ENCODE measurements around the gene SORCS1.

Gene SORCS1

DNA sequence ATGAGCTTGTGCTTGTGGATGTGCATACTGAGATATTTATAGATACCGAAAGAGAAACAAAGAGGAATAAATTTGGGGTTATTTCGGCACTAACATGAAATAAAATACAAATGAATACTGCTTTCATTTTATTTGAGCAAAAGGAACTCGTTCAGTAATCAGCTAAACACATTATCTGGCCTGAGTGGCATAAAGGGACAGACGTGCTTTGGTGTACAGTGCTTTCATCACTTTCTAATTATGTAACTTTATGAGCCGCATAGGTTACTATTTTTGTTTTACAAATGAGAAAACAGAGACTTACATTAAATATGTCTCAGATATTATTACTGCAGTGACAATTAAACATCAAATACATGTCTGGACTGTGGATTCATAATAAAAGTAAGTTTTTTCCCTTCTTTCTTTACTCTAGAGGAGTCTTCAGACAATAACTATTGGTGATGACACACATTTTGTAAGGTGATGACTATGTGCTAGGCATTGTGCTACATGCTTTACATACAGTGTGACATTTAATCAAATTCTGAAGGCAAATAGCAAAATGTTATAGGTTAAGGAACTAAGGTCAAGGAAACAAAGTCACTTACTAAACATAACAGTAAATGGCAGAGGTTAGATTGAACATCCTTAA, 503.3 kb downstream of the SORCS1 start:
- no peak for DNase-seq (ENCODE audit: low read depth, low spot score)

DNA sequence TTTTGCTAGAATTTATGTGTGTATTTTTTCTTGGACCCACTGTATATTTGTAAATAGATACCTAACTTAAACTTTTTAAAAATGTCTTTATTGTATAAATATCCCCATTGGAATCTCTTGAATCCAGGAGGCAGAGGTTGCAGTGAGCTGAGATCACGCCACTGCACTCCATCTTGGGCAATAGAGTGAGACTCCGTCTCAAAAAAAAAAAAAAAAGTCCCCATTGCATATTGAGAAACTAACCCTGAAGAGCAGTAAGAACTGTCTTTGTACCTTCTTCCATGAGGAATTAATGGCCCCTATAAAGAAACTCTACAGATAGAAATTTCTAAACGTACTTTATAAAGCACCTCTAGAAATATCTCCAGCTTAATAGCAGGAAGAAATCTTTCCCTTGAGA, 504.0 kb downstream of the SORCS1 start:
- no peak for DNase-seq (ENCODE audit: low read depth, low spot score)

DNA sequence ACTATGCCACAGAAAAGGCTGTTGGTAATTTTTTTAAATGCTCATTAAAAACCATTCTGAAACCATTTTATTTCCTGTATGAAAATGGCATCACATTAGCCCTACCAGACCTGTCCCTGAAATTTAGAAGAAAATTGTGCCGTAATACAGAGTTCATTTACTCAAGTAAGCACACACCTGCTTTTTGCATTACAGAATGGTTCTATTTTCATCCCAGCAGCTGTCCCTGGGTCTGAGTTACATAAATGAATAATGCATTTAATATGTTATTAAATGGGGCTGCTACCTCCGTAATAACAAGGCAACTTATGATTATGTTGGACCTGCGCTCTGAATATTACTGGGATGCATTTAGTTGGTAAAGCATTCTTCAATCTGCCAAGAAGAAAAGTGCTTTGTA, 508.9 kb downstream of the SORCS1 start:
- DNase-seq (ENCODE audit: low read depth, low spot score) = no peak

DNA sequence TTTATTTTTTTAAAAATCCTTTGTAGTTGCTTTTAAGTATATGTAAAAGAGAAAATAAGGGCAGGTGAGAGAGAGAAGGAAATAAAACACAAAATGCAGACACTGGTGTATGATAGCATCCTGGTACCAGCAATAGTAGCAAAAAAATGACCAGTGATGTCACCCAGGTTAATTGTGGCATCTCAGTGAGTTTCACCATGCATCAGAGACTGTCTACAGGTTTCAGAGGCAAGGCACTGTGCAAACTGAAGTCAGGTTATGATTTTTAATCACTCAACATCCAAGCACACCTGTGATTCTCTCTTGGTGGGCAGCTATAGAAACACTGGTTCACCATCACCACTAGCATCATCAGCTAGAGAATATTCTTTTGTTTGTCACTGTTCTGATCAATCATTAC, 509.3 kb downstream of the SORCS1 start:
- DNase-seq (ENCODE audit: low read depth, low spot score) = no peak

DNA sequence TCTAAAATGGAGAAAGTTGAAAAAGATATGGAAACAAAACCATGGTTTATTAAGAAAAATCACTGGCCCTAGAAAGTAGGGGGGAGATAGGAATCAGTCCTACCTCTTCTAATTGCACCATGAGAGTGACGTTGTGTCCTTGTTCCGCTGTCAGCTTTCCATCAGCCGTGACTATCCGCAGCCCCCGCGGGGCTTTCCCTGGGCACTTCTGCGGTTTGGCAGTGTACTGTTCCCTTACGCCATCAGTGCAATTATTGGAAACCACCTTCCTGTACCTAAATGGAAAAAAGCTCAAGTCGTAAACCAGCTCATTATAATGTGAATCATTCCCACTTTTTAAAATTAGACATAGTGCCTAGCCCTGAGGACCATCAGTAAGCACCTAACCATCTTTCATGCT, 512.2 kb downstream of the SORCS1 start:
- DNase-seq (ENCODE audit: low read depth, low spot score) = no peak

DNA sequence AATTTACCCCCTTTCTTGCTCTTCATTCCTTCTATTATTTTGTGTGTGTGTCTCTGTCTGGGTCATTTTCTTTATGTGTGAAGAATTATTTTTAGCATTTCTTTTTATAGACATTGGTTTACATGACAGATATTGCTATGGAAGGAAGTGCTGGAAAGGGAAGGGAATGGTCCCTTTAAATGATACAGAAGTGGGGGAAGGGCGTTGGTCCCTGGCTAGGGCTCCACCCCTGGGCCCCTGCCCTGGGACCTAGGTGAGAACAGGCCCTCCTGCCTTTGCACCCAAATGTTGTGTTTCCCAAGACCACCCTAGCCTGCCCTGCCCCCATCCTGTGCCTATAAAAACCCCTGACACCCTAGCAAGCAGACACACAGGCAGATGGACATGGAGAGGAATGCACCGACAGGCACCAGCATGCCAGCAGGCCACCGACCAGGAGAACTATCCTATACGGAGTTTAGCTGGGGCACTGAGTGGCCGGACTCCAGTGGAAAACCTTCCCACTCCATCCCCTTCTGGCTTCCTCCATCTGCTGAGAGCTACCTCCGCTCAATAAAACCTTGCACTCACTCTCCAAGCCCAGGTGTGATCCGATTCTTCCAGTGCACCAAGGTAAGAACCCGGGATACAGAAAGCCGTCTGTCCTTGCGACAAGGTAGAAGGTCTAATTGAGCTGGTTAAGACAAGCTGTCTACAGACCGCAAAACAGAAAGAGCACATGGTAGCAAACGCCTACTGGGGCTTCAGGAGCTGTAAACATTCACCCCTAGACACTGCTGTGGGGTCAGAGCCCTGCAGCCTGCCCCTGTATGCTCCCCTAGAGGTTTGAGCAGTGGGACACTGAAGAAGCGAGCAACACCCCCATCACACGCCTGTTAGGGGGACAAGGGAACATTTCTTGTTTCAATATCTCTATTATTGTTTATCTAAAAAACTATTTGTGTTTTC, 515.7 kb downstream of the SORCS1 start:
- DNase-seq (ENCODE audit: low read depth, low spot score) = no peak

DNA sequence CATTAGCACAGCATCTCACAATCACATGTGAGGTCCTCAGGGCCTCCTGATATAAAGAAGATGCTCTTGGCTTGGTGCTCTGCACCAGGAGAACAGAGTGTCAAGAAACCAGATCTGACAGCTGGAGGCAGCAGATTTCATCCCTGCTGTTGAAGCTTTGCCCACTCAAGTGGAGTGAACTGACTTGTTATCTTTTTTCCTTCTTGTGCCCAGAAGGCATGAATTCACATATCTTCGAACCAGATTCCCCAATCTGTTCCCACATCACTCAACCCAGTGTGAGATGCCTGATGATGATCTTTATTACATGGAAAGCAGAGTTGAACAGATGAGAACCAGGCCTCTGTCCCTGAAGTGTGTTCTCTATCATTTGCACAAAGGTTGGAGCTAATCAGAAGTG, 521.0 kb downstream of the SORCS1 start:
- DNase-seq (ENCODE audit: low read depth, low spot score) = no peak

DNA sequence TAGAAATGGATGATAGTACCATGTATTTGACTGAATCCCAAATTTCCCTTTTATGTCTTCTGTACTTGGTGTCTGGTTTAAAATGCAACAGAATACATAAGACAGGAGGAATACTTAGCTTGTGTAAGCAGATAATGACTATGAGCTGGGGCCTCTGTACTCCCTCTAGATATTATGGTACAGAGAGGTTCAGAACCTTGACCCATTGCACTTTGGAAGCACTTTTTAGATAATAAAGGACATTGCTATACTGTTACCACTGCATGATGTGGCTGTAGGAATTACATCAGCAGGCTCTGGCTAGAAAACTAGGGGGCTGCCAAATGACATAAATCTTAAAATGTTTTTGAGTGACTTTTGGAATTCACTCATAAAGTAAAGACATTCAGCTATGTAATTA, 526.6 kb downstream of the SORCS1 start:
- DNase-seq (ENCODE audit: low read depth, low spot score) = no peak

DNA sequence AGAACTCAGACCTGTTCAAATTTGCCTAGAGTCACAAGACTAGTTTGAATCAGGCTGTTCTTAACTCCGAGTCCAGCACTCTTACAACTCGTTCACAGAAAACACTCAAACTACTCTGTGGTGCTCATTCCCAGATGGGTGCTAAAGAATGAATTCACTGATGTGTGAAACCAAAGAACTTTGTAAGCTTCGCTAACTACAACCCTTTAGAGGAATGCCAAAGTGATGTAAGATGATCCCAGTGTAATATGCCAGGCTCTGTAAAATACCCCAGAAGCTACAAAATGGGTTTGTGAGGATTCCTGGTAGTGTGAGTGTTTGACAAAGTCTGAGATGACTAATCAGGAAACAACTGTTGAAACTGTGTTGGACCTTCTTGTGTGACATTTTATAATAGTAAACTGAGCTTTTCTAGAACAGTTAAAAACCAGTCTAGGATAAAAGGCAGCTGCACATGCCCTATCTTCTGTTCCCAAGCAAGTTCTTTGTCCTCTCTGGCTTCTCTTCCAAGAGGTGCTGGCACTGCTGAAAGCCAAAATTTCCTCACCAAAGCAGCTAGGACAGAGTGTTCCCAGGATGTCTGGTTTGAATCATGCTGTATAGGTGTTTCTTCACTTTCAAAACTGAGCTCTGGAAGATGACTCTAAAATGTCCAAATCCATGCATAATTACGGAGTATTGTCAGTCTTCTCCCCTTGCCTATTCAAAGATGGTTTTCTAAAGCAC, 527.6 kb downstream of the SORCS1 start:
- no peak for DNase-seq (ENCODE audit: low read depth, low spot score)

DNA sequence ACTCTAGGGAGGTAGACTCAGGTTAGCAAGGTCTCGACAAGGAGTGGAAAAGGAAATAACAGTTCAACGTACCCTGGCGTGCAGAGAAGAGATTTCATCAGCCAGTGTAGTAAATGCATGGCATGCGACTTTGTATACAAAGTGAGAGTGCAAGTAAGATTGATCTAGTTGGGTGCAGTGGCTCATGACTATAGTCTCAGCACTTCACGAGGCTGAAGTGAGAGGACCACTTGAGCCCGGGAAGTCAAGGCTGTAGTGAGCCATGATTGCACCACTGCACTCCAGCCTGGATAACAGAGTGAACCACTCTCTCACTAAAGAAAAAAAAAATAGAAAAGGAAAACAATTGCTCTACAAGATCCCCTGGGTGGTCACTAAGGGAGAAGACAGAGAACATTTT, 528.6 kb downstream of the SORCS1 start:
- DNase-seq (ENCODE audit: low read depth, low spot score) = no peak

DNA sequence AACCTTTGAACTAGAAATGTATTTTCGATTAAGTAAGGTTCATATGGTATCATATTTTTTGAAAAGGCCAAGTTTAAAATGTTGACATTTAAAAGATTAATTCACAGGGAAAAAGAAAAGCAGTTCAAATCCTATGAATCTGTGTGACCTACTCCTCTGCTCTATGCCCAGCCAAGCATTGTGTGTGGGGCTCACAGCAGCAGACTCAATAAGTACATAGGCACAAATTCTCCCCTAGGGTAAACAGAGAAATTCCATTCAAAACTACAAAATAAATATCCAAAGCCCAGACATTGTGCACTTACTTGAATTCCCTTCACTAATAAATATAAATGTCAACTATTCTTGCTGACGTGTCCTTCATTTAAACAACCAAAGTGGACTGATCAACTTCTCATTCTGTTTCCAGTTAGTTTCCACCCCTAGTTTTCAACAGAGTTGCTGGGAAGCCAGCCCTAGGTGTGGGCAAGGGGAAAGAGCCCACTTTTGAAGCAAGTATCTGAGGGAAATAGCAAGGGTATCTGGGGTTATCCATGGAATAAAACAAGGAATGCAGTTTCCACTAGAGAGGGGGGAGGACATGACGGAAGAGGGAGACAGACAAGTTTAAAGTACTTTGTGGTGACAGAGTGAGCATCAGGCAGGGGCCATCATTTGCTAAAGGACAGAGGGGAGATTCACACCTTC, 533.3 kb downstream of the SORCS1 start:
- DNase-seq (ENCODE audit: low read depth, low spot score) = no peak

DNA sequence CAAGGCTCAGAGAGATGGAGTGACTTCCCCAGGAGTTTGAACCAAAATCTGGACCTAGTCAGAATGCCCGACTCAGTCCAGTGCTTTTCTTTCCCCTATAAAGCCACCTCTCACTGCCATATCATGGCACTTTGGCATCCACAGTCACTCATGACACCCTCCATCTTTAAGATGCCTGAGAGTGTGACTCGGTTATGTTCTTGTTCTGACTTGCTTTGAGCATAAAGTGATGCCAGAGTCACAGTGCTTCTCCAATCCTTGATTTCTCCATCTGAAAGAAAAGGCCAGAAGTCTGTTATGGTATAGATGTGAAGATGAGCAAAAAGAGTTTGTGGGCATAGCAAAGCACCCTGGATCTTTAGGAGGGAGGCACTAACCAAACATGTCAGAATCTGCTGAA, 538.1 kb downstream of the SORCS1 start:
- DNase-seq (ENCODE audit: low read depth, low spot score) = no peak

DNA sequence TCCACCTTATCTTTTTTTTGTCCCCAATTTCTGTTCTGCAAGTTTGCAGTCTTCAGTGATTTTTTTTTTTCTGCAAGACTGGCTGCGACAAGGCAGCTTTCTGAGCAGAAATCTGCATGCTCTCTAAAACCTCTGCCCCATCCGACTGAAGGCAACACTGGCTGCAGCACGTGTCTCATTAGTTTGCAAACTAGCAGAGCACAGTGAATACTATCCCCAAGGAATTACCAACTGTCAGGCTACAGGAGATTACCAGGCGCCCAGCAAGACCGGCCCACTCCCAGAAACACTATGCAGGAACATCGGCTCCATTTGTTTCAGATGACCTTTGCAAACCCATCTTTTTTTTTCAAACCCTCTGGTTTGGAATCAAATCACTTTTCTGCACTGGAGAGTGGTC, 538.8 kb downstream of the SORCS1 start:
- peak; percentile 25 for DNase-seq (ENCODE audit: low read depth, low spot score)

DNA sequence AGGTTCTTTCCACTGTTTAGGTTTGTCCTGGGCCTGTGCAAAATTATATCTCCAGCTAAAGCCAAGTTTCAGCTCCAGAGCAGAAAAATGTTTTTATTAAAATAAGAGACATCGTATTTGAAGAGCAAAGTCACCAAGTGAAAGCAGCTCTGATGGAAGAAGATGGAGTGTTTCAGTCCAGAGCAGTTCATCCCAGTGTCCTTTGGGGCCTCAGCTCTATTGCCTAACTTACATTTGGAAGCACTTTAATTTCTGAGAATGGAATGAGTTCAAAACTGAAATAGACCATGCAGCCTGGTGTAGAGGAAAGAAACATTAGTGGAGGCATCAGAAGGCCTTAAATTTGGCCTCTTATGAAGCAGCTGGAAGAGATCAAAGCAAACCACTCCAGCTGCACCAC, 545.2 kb downstream of the SORCS1 start:
- no peak for DNase-seq (ENCODE audit: low read depth, low spot score)

DNA sequence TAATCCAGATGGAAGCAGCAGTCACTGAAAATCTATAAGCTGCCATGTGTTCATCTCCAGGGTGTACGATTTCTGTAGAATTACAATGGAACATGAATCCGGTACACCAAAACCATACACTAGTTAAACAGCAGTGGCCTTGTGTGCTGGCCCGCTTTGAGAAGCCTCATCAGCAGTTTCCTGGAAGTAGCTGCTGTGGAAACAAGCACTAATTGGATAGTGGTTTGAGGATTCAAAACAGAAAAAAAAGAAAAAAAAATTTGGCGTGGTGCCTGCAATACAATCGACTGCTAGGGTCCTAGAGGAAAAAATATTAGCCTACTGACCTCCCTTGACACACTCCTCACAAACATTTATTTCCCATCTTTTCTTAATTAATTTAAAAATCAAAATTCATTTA, 545.9 kb downstream of the SORCS1 start:
- no peak for DNase-seq (ENCODE audit: low read depth, low spot score)

DNA sequence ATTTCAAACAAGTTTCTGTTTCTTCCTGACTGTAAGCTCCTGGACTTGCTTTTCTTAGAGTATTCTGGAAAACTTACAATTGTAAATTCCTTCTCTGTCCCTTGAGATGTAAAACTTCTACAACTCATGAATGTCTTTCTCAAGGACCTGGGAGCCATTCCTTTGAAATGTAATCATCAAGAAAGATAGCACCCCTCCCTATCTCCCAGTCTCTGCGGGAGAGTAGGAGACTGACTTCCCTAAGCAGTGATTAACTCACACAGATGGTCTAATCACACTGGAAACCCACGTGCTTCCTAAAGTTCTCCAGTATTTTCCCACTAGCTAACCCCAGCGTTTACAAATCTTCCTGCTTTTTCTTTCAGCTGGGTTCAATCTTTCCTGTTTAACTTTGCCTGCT, 549.4 kb downstream of the SORCS1 start:
- peak; percentile 32 for DNase-seq (ENCODE audit: low read depth, low spot score)

DNA sequence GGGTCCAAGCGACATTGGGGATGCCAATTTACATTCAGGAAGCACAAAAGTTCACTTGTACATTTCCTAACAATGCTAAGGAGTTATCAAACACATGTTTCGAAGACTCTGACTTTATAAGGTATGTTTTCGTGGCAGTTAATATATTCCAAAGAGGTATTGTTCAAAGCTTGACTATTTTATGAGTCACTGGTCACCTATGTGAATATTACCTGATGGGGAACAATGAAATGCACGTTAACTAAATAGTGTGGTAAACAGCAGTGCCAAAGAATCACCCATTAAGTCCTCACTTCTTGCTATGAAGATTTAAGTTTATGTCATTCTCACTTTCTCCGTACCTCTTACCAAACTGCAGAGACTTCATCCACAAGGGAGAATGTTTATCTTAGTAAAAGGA, 550.2 kb downstream of the SORCS1 start:
- DNase-seq (ENCODE audit: low read depth, low spot score) = no peak

DNA sequence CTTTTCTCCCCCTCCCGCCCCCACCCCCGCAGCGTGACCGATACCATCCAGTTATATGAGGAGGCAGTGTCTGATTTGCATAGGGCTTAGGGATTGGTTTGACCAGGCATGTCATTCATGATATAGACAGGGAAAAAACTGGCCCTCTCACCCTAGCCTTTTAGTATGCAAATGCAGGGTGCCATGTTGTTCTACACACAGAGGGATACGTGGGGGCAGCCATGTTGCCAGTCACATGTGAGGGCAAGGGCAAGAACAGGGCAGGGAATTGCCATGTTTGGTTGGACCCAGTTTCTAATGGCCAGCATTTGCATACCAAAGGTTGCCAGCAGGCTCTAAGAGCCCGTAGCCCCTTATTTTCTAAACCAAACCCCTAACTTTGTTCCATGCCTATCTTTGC, 552.1 kb downstream of the SORCS1 start:
- DNase-seq (ENCODE audit: low read depth, low spot score) = no peak

DNA sequence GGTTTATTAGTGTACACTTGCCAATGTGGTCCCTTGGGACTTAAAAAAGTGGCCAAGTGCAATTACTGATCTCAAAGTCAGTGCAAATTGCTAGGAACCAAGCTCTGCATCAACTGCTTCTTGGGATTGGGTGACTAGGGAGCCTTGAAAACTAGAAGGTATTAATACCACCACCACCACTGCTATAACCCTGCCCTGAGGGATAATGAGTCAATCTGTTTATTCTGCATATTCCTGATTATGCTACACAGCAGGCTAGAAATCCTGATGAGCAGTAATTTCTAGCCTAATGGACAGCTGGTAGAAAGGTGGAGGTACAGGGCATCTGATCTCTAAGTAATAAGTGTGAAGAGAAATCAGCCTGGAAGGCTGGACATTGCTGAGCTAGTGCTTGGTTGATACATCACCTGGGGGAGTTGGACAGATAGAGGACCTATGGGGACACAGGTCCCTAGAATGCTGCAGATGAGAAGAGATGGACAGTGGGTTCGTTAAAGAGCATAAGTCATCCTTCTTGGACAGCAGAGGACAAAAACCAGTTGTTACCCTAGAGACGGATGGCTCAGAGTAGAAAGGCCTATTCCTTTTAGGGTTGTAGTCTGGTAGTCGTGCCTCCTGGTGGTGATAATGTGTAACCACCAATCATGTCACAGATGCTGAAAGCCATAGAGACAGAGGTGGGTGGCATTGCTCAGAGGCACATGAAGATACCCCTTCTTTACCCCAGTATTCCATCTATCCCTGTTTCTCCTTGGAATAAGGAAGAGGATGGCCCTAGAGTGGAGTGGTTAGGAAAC, 554.8 kb downstream of the SORCS1 start:
- peak; percentile 18 for DNase-seq (ENCODE audit: low read depth, low spot score)

DNA sequence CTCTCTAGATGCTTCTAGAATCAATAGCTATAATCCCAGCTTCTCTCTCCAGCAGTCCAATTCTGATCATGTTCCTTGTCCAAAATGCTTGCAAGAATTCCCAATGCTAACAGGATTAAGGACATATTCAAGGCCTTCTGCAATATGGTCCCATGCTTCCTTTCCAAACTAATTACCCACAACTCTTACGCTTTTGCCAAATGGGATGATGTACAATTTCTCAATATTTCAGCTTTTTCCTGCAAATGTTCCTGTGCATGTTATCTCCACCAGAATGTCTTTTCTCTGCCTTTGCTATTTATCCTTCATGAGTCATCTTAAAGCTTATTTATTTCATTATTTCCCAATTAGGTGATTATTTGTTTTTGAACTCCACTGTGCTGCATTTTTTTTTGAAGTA, 556.4 kb downstream of the SORCS1 start:
- no peak for DNase-seq (ENCODE audit: low read depth, low spot score)

DNA sequence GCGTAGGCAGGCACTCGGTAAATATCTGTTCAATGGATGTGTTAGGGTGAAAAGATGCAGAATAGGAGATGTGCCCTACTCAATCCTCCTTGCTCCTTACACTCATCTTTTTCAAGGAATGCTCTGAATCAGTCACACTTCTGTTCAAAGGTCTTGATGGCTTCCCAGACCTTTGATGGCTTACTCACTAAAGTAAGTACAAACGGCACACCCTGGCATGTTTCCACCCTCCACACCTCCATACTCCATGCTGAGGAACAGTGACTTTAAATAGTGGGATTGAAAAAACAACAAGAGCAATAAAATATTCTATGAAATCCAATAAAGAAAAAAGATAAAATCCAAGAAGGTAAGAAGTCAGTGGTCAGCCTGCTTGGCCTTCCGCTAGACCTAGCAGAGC, 569.2 kb downstream of the SORCS1 start:
- DNase-seq (ENCODE audit: low read depth, low spot score) = no peak

Data from ELF-1 (cell line).